Lung (tissue), 12 donors: ENCODE results near the gene RIOK2. TPM values are rescaled to one million over a fixed set of nuclear protein-coding genes. Genes with fewer than 3 reads are reported as not detected.

Experiments
- ATAC-seq: fragments of 200-7000 bp; cut with Tn5 transposase; one replicate; pipeline ENCODE4 v1.9.1; 2020; ENCODE audit warnings: moderate number of reproducible peaks; ENCODE audit not compliant: insufficient read depth, low FRiP score
- DNase-seq, 3 donors: peaks; one replicate each; pipeline ENCODE4 v3.0.0-alpha.2; 2013 to 2017
- H3K27ac ChIP-seq, 2 donors: one replicate each; pipeline ENCODE4 v1.5.1; 2013; ENCODE audit warnings: mild to moderate bottlenecking in 2 of 2, moderate library complexity in 2 of 2, control low read depth in 1 of 2, inconsistent platforms in 1 of 2, low read depth in 1 of 2, low read length in 1 of 2
- H3K27me3 ChIP-seq, 3 donors: one replicate each; pipeline ENCODE4 v1.5.1; 2013; ENCODE audit warnings: low read length in 2 of 3; ENCODE audit not compliant: control insufficient read depth in 3 of 3, insufficient read depth in 3 of 3
- H3K36me3 ChIP-seq, 4 donors: one replicate each; pipeline ENCODE4 v1.5.1; 2013; ENCODE audit warnings: low read length in 4 of 4, mild to moderate bottlenecking in 1 of 4, moderate library complexity in 1 of 4; ENCODE audit not compliant: control insufficient read depth in 4 of 4, insufficient read depth in 4 of 4
- H3K4me1 ChIP-seq, 5 donors: one replicate each; pipeline ENCODE4 v1.5.1; 2013; ENCODE audit warnings: low read length in 5 of 5, mild to moderate bottlenecking in 2 of 5, moderate library complexity in 1 of 5; ENCODE audit not compliant: control insufficient read depth in 5 of 5, insufficient read depth in 5 of 5
- H3K4me3 ChIP-seq: one replicate; pipeline ENCODE4 v1.5.1; 2013; ENCODE audit warnings: mild to moderate bottlenecking, control low read depth, moderate library complexity
- H3K9ac ChIP-seq, 2 donors: one replicate each; pipeline ENCODE4 v1.5.1; 2013; ENCODE audit warnings: low read length in 2 of 2, control low read depth in 1 of 2; ENCODE audit not compliant: insufficient read depth in 1 of 2
- H3K9me3 ChIP-seq, 4 donors: one replicate each; pipeline ENCODE4 v1.5.1; 2013; ENCODE audit warnings: low read length in 3 of 4, mild to moderate bottlenecking in 1 of 4, moderate library complexity in 1 of 4; ENCODE audit not compliant: control insufficient read depth in 4 of 4, insufficient read depth in 3 of 4
- WGBS, 2 donors: extraction: QIAGEN DNeasy Blood & Tissue Kit; methylation state at CpG; one replicate each; pipeline ENCODE4 v1.1.7; 2013; 5-methylcytosine and 5-hydroxymethylcytosine counted together
- polyA plus RNA-seq, 2 donors: library from polyadenylated mRNA; stranded (reverse); fragments of 200-250 nt; gene quantifications; one replicate each; pipeline ENCODE4 v1.2.1, GENCODE V29; 2013
- total RNA-seq, 2 donors: library from RNA; depleted of rRNA in 1 of 2; stranded (reverse); fragments of >200 nt in 1 of 2; gene quantifications; one replicate each; pipeline ENCODE4 v1.2.1, GENCODE V29; 2014 to 2021
- TF ChIP-seq, protein P1 (sequence below): IDR thresholded peaks from 2 replicates; pipeline ENCODE4 v1.5.1; 2012; ENCODE audit warnings: mild to moderate bottlenecking; ENCODE audit errors: control extremely low read depth, extremely low read depth
- donor health status: control.
- donor health status: control.
- donor health status: Bipolar disorder and iron deficiency.
- donor health status: healthy.
- donor health status: DM: yes; HTN: yes; CAD: no.

The RIOK2 gene
- total and polyA plus RNA-seq, 4 donors = 6.9 to 49.8 (median 19.6) TPM

DNA sequence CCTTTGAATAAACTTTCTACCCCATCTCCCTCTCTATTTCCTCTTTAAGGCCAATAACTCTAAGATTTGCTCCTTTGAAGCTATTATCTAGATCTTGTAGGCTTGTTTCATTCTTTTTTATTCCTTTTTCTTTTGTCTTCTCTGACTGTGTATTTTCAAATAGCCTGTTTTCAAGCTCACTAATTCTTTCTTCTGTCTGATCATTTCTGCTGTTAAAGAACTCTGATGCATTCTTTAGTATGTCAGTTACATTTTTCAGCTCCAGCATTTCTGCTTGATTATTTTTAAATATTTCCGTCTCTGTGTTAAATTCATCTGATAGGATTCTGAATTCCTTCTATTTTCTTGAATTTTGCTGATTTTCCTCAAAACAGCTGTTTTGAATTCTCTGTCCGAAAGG, 25.4 kb downstream of the RIOK2 start:
- Histone ChIP-seq H3K9me3 (peaks cover 0 to 8% (median 1%) of the 10 kb centered on the region in 4 donors), H3K4me3 (no peak overlapping the region), H3K9ac (no peak overlapping the region), H3K27ac (no peak overlapping the region), H3K36me3 (peaks cover 0 to 14% (median 7%) of the 10 kb centered on the region in 4 donors), H3K4me1 (no peaks in the 10 kb centered on the region), H3K27me3 (no peaks in the 10 kb centered on the region)
- DNase-seq (no peak), ATAC-seq (no peak)
- TF ChIP-seq, protein P1, sequence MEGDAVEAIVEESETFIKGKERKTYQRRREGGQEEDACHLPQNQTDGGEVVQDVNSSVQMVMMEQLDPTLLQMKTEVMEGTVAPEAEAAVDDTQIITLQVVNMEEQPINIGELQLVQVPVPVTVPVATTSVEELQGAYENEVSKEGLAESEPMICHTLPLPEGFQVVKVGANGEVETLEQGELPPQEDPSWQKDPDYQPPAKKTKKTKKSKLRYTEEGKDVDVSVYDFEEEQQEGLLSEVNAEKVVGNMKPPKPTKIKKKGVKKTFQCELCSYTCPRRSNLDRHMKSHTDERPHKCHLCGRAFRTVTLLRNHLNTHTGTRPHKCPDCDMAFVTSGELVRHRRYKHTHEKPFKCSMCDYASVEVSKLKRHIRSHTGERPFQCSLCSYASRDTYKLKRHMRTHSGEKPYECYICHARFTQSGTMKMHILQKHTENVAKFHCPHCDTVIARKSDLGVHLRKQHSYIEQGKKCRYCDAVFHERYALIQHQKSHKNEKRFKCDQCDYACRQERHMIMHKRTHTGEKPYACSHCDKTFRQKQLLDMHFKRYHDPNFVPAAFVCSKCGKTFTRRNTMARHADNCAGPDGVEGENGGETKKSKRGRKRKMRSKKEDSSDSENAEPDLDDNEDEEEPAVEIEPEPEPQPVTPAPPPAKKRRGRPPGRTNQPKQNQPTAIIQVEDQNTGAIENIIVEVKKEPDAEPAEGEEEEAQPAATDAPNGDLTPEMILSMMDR = no peak
- WGBS, 2 donors = 98 to 99% methylated on average over 2 of the region's 2 CpGs

DNA sequence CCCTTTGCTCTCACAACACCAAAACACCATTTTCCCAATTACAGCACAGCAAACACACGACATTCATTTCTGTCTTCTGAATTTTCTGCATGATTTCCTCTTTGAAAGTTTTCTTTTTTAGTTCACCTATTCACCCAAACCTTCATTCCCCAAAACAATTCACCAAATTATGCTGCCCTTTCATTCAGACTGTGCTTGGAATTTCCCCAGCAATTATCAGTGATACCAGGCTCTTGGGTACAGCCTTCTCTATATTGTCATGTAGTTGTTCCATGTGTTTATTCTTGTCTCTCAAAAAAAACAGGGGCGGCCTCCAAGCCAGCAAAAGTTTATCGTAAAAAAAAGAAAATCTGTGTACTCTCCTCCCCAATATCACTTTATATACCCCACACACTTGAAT, 31.7 kb downstream of the RIOK2 start:
- Histone ChIP-seq H3K9ac (no peak overlapping the region), H3K4me3 (no peak overlapping the region), H3K4me1 (no peaks in the 10 kb centered on the region), H3K27me3 (no peaks in the 10 kb centered on the region), H3K36me3 (no peaks in the 10 kb centered on the region), H3K27ac (no peak overlapping the region), H3K9me3 (no peaks in the 10 kb centered on the region)
- WGBS, 2 donors = 94 to 96% methylated on average over 3 of the region's 3 CpGs
- ATAC-seq (no peak), DNase-seq (no peak)
- TF ChIP-seq, protein P1 = no peak

DNA sequence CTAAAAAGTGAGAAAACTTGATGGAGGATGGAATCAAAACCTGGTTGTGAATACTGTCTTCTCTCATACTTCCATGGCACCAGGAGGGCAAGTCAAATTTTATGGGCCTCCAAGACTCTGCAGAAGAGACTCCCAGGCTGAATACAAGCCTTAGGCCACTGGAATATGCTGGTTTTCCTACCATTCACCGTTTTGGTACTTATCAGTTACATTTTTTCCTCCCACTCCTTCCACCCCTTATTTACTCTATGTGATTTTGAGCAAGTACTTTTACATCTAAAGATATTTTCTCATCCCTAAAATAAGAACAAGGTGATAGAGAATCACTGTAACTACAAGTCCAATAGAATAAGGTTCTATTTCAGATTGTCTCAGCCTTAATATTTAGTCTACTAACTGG, 32.6 kb downstream of the RIOK2 start:
- H3K4me3 ChIP-seq = no peak overlapping the region
- H3K27ac ChIP-seq = no peak overlapping the region
- no peak overlapping the region for H3K9ac ChIP-seq
- H3K9me3 ChIP-seq = no peaks in the 10 kb centered on the region
- no peaks in the 10 kb centered on the region for H3K36me3 ChIP-seq
- TF ChIP-seq, protein P1 = no peak
- H3K4me1 ChIP-seq = no peaks in the 10 kb centered on the region
- 52 to 74% methylated on average over 1 of the region's 1 CpG for WGBS, 2 donors
- DNase-seq (no peak), ATAC-seq (no peak)
- no peaks in the 10 kb centered on the region for H3K27me3 ChIP-seq

DNA sequence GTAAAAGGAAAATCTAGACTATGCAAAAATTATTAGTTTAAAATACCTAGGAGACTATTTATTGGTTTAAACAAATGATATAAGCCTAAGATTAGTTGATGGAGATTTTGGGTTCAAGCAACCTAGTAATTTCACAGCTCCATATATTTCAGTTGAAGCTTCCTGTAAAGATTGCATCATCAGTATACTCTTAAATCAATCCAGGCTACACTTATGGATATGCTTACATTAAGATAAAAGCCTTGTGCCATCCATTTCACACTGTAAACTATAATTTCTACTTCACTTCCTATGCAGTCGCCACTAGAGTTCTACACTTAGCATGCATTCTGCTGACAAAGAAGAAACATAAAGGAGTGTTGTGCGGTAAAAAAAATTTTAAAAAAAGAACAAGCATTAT, 33.3 kb downstream of the RIOK2 start:
- WGBS, 2 donors = 78 to 83% methylated on average over 2 of the region's 2 CpGs
- Histone ChIP-seq H3K9ac (no peak overlapping the region), H3K27ac (no peak overlapping the region), H3K36me3 (no peaks in the 10 kb centered on the region), H3K4me1 (no peaks in the 10 kb centered on the region), H3K27me3 (no peaks in the 10 kb centered on the region), H3K4me3 (no peak overlapping the region), H3K9me3 (no peaks in the 10 kb centered on the region)
- no peak for DNase-seq
- TF ChIP-seq, protein P1 = no peak
- no peak for ATAC-seq
